Sigmoid colon (tissue), 4 donors: Measurements from ENCODE around the gene TBC1D19.

Experiments used
- EP300 ChIP-seq, 4 donors: sonication (generic); formaldehyde crosslinking; IDR thresholded peaks; one replicate each; pipeline ENCODE4 v1.6.1; 2017; ENCODE audit warnings: antibody characterized with exemption in 4 of 4
- POLR2A ChIP-seq, 2 donors: fragments of 450-650 bp; IDR thresholded peaks; one replicate each; pipeline ENCODE4 v1.6.1; 2016; ENCODE audit warnings: antibody characterized with exemption in 2 of 2, mild to moderate bottlenecking in 2 of 2, moderate library complexity in 2 of 2
- TF ChIP-seq, protein P1 (sequence below), 4 experiments: fragments of 450-650 bp in 3 of 4; fragments of 200-600 bp in 1 of 4; IDR thresholded peaks; one replicate each; pipeline ENCODE4 v1.5.1; 2016 to 2019; ENCODE audit warnings: antibody characterized with exemption in 4 of 4, mild to moderate bottlenecking in 3 of 4, moderate library complexity in 2 of 4

DNA sequence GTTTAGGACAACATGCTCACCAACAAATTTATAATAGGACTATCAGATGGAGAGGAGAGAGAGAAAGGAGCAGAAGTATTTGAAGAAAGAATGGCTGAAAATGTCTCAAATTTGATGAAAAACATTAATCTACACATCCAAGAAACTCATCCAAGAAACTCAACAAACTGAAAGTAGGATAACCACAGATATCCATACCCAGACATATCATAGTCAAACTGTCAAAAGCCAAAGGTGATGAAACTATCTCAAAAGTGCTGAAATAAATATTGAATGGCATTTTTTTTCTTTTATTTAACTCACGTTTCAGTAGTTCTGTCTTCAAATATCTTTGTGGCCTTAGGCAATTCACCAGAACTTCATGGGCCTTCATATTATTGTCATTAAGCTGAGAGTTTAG, 116.2 kb downstream of the TBC1D19 start:
- TF ChIP-seq POLR2A (IDR thresholded peaks at IDR 0.05) (no peak), EP300 (IDR thresholded peaks at IDR 0.05) (no peak)
- TF ChIP-seq, protein P1, sequence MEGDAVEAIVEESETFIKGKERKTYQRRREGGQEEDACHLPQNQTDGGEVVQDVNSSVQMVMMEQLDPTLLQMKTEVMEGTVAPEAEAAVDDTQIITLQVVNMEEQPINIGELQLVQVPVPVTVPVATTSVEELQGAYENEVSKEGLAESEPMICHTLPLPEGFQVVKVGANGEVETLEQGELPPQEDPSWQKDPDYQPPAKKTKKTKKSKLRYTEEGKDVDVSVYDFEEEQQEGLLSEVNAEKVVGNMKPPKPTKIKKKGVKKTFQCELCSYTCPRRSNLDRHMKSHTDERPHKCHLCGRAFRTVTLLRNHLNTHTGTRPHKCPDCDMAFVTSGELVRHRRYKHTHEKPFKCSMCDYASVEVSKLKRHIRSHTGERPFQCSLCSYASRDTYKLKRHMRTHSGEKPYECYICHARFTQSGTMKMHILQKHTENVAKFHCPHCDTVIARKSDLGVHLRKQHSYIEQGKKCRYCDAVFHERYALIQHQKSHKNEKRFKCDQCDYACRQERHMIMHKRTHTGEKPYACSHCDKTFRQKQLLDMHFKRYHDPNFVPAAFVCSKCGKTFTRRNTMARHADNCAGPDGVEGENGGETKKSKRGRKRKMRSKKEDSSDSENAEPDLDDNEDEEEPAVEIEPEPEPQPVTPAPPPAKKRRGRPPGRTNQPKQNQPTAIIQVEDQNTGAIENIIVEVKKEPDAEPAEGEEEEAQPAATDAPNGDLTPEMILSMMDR (IDR thresholded peaks at IDR 0.05), result no peak
